K562 (cell line): ENCODE results near the gene FAF2. TPM values are rescaled to one million over a fixed set of nuclear protein-coding genes. Genes with fewer than 3 reads are reported as not detected.

Experiments
- CBX1 ChIP-seq: sonication (generic); IDR thresholded peaks from 2 replicates; pipeline ENCODE4 v1.6.1; 2016; ENCODE audit warnings: antibody characterized with exemption, low read depth, mild to moderate bottlenecking
- CEBPG ChIP-seq, 3 experiments: fragments of 200-800 bp in 1 of 3; sonication (Bioruptor generic) in 1 of 3; sonication (generic) in 1 of 3; formaldehyde crosslinking in 1 of 3; IDR thresholded peaks in 2 of 3; conservative IDR thresholded peaks in 1 of 3; 2 replicates each; pipeline versions ENCODE4 v1.6.1 to v1.8.0; 2016 to 2022; ENCODE audit warnings: missing compliant biosample characterization in 2 of 3, missing genetic modification characterization in 2 of 3, mild to moderate bottlenecking in 1 of 3, missing genetic modification reagents in 1 of 3
- CREB5 ChIP-seq: fragments of 250-450 bp; sonication (Bioruptor Pico); IDR thresholded peaks from 2 replicates; pipeline ENCODE4 v1.5.0; 2020; ENCODE audit warnings: mild to moderate bottlenecking
- E2F6 ChIP-seq, 2 experiments: IDR thresholded peaks; 2 replicates each; pipeline ENCODE4 v1.6.1; 2011; ENCODE audit warnings: borderline replicate concordance in 1 of 2, control low read depth in 1 of 2, low read depth in 1 of 2, low read length in 1 of 2, mild to moderate bottlenecking in 1 of 2, mixed read lengths in 1 of 2, moderate library complexity in 1 of 2; ENCODE audit not compliant: insufficient read depth in 1 of 2, insufficient read length in 1 of 2, poor library complexity in 1 of 2, severe bottlenecking in 1 of 2; ENCODE audit errors: extremely low read depth in 1 of 2
- HBP1 ChIP-seq: fragments of 450-650 bp; formaldehyde crosslinking; IDR thresholded peaks from 2 replicates; pipeline ENCODE4 v1.4.0; 2022; ENCODE audit warnings: missing genetic modification characterization
- IRF9 ChIP-seq: fragments of 450-650 bp; IDR thresholded peaks from 2 replicates; pipeline ENCODE4 v1.6.1; 2016; ENCODE audit warnings: missing biosample characterization, missing genetic modification characterization
- PKNOX1 ChIP-seq: fragments of 450-650 bp; IDR thresholded peaks from 2 replicates; pipeline ENCODE4 v1.6.1; 2016
- RB1 ChIP-seq: fragments of 450-650 bp; IDR thresholded peaks from 2 replicates; pipeline ENCODE4 v1.6.1; 2017; ENCODE audit warnings: low read depth, mild to moderate bottlenecking
- RBM17 ChIP-seq: fragments of 200-400 bp; formaldehyde crosslinking; IDR thresholded peaks from 2 replicates; pipeline ENCODE4 v1.6.1; 2017; ENCODE audit warnings: low read depth, mild to moderate bottlenecking, low read length, borderline replicate concordance
- SIX5 ChIP-seq, 2 experiments: IDR thresholded peaks; 2 replicates each; pipeline ENCODE4 v1.6.1; 2011; ENCODE audit warnings: low read length in 2 of 2, borderline replicate concordance in 1 of 2, low read depth in 1 of 2, mild to moderate bottlenecking in 1 of 2, moderate library complexity in 1 of 2; ENCODE audit not compliant: insufficient read depth in 1 of 2
- THAP12 ChIP-seq: fragments of 250-450 bp; sonication (Bioruptor Pico); IDR thresholded peaks from 2 replicates; pipeline ENCODE4 v1.9.0; 2021; ENCODE audit warnings: mild to moderate bottlenecking, inconsistent platforms
- ZNF124 ChIP-seq: sonication (generic); formaldehyde crosslinking; IDR thresholded peaks from 2 replicates; pipeline ENCODE4 v1.8.1; 2022; ENCODE audit warnings: missing genetic modification reagents
- ZNF511 ChIP-seq: sonication (generic); formaldehyde crosslinking; IDR thresholded peaks from 2 replicates; pipeline ENCODE4 v1.8.0; 2022; ENCODE audit warnings: mild to moderate bottlenecking, missing genetic modification reagents
- ZNF584 ChIP-seq: fragments of 200-800 bp; sonication (Bioruptor generic); IDR thresholded peaks from 2 replicates; pipeline ENCODE4 v1.6.1; 2016; ENCODE audit warnings: low read depth, mild to moderate bottlenecking, missing genetic modification characterization, missing compliant biosample characterization
- polyA plus RNA-seq, 8 experiments: library from polyadenylated mRNA; depleted of rRNA in 4 of 8; stranded (reverse) in 5 of 8; unstranded in 3 of 8; fragments of >200 nt; fragmentation: Nextera tagmentation in 2 of 8; fragmentation: Illumina TruSeq in 1 of 8; extraction: Ambion mirVana in 2 of 8; extraction: Trizol in 1 of 8; gene quantifications; 2 replicates each; pipeline versions ENCODE4 v1.2.1 to v1.2.3, GENCODE V29; 2011 to 2014; ENCODE audit warnings: inconsistent platforms in 1 of 8, missing spikeins in 1 of 8
- total RNA-seq, 7 experiments: library from RNA; depleted of rRNA in 6 of 7; stranded (reverse); fragments of >200 nt in 6 of 7; fragmentation: Illumina TruSeq in 2 of 7; extraction: Trizol in 2 of 7; gene quantifications; 2 replicates each; pipeline versions ENCODE4 v1.2.1 to v1.2.3, GENCODE V29; 2011 to 2021; ENCODE audit warnings: low replicate concordance in 1 of 7

Gene FAF2
- total and polyA plus RNA-seq, 9 of the 15 experiments (the other 6 are each of a cell fraction or from before 2014, with no cell fraction given) = 25.0 to 44.6 (median 36.1) TPM

- no peak for TF ChIP-seq IRF9 (tag)
- peak; percentile 96 to 97 for TF ChIP-seq E2F6 (IDR thresholded peaks at IDR 0.05; ENCODE audit: borderline replicate concordance in 1 of 2, extremely low read depth in 1 of 2, insufficient read depth in 1 of 2, insufficient read length in 1 of 2, low read depth in 1 of 2, low read length in 1 of 2, poor library complexity in 1 of 2, severe bottlenecking in 1 of 2)
- no peak; the same call in 1 of the 2 replicates for TF ChIP-seq CBX1
- no peak for TF ChIP-seq HBP1 (CRISPR knock-in tag)
- TF ChIP-seq RB1 = peak; percentile 99; the same call in 1 of the 2 replicates
- no peak for TF ChIP-seq CREB5 (CRISPR knock-in tag)
- no peak for TF ChIP-seq SIX5 (IDR thresholded peaks at IDR 0.05; ENCODE audit: borderline replicate concordance in 1 of 2, insufficient read depth in 1 of 2, low read depth in 1 of 2, low read length in 2 of 2)
- peak; percentile 18; the same call in 1 of the 2 replicates for TF ChIP-seq ZNF511 (CRISPR knock-in tag)
- TF ChIP-seq THAP12 (CRISPR knock-in tag) = peak; percentile 54; the same call in 1 of the 2 replicates
- TF ChIP-seq PKNOX1 = no peak
- TF ChIP-seq CEBPG (CRISPR knock-in tag; IDR thresholded peaks at IDR 0.05) = no peak
- no peak for TF ChIP-seq CEBPG (tag; conservative IDR thresholded peaks at IDR 0.05 in 1 of 2, IDR thresholded peaks at IDR 0.05 in 1 of 2)
- no peak for TF ChIP-seq RBM17
- peak; percentile 54; the same call in 1 of the 2 replicates for TF ChIP-seq ZNF584 (CRISPR knock-in tag)
- no peak for TF ChIP-seq ZNF124 (CRISPR knock-in tag)
These were observed 31.9 kb upstream of the FAF2 start, which contains the start of gene CLTB (continued) for GRCh38 chr5:176415952-176416924.
